H9 (cell line): ENCODE data around the gene KCNJ16. TPM values are rescaled to one million over a fixed set of nuclear protein-coding genes. Genes with fewer than 3 reads are reported as not detected.

Source experiments
- DNase-seq: peaks from one replicate; pipeline ENCODE4 v3.0.0-alpha.2; 2017
- H2AFZ ChIP-seq: one replicate; pipeline ENCODE4 v1.6.1; 2013; ENCODE audit warnings: mild to moderate bottlenecking, low read length, control low read depth, moderate library complexity
- H2AK5ac ChIP-seq: 2 replicates; pipeline ENCODE4 v1.6.1; 2013; ENCODE audit warnings: low read length, control low read depth, mixed read lengths; ENCODE audit not compliant: insufficient read length
- H2BK120ac ChIP-seq: one replicate; pipeline ENCODE4 v1.6.1; 2013; ENCODE audit warnings: low read depth, mild to moderate bottlenecking, low read length, control low read depth, inconsistent platforms; ENCODE audit not compliant: poor library complexity, severe bottlenecking
- H2BK12ac ChIP-seq: 2 replicates; pipeline ENCODE4 v1.6.1; 2013; ENCODE audit warnings: low read length, control low read depth, mixed read lengths, low read depth; ENCODE audit not compliant: insufficient read length
- H2BK15ac ChIP-seq: 2 replicates; pipeline ENCODE4 v1.6.1; 2013; ENCODE audit warnings: low read depth, low read length, control low read depth
- H2BK20ac ChIP-seq: one replicate; pipeline ENCODE4 v1.6.1; 2013; ENCODE audit warnings: low read depth, mild to moderate bottlenecking, low read length, control low read depth, inconsistent platforms; ENCODE audit not compliant: poor library complexity, severe bottlenecking
- H2BK5ac ChIP-seq: 2 replicates; pipeline ENCODE4 v1.6.1; 2013; ENCODE audit warnings: low read length, control low read depth, mixed read lengths; ENCODE audit not compliant: insufficient read length
- H3K14ac ChIP-seq: 2 replicates; pipeline ENCODE4 v1.6.1; 2013; ENCODE audit warnings: low read length, control low read depth; ENCODE audit not compliant: insufficient read depth
- H3K18ac ChIP-seq: 2 replicates; pipeline ENCODE4 v1.6.1; 2013; ENCODE audit warnings: low read depth, mild to moderate bottlenecking, mixed read lengths, low read length, control low read depth; ENCODE audit not compliant: insufficient read length
- H3K23ac ChIP-seq: 2 replicates; pipeline ENCODE4 v1.6.1; 2013; ENCODE audit warnings: low read length, control low read depth, mixed read lengths, low read depth; ENCODE audit not compliant: insufficient read length
- H3K23me2 ChIP-seq: 2 replicates; pipeline ENCODE4 v1.6.1; 2013; ENCODE audit warnings: low read depth, mild to moderate bottlenecking, mixed read lengths, low read length, control low read depth; ENCODE audit not compliant: insufficient read length, poor library complexity, severe bottlenecking
- H3K27ac ChIP-seq: 2 replicates; pipeline ENCODE4 v1.5.1; 2013; ENCODE audit warnings: low read length, control low read depth, mixed read lengths, low read depth; ENCODE audit not compliant: insufficient read length
- H3K27me3 ChIP-seq: 2 replicates; pipeline ENCODE4 v1.6.1; 2013; ENCODE audit warnings: low read length, control low read depth, inconsistent platforms; ENCODE audit not compliant: insufficient read depth
- H3K4ac ChIP-seq: 2 replicates; pipeline ENCODE4 v1.6.1; 2013; ENCODE audit warnings: low read depth, mild to moderate bottlenecking, control low read depth, inconsistent platforms, low read length, moderate library complexity
- H3K4me1 ChIP-seq: 2 replicates; pipeline ENCODE4 v1.6.1; 2013; ENCODE audit warnings: low read length, control low read depth, inconsistent platforms; ENCODE audit not compliant: insufficient read depth
- H3K4me2 ChIP-seq: 2 replicates; pipeline ENCODE4 v1.6.1; 2013; ENCODE audit warnings: low read length, control low read depth, mixed read lengths; ENCODE audit not compliant: insufficient read length, insufficient read depth
- H3K56ac ChIP-seq: 2 replicates; pipeline ENCODE4 v1.6.1; 2013; ENCODE audit warnings: low read depth, mild to moderate bottlenecking, mixed read lengths, low read length, control low read depth; ENCODE audit not compliant: insufficient read length
- H3K79me1 ChIP-seq: 2 replicates; pipeline ENCODE4 v1.6.1; 2013; ENCODE audit warnings: low read depth, mild to moderate bottlenecking, moderate library complexity, low read length, control low read depth, inconsistent platforms; ENCODE audit not compliant: insufficient read depth, poor library complexity, severe bottlenecking
- H3K79me2 ChIP-seq: 2 replicates; pipeline ENCODE4 v1.6.1; 2013; ENCODE audit warnings: low read length, control low read depth, inconsistent platforms; ENCODE audit not compliant: insufficient read depth
- H3K9ac ChIP-seq: 2 replicates; pipeline ENCODE4 v1.6.1; 2013; ENCODE audit warnings: low read length, control low read depth, mixed read lengths; ENCODE audit not compliant: insufficient read length; ENCODE audit errors: extremely low read depth
- H3K9me3 ChIP-seq: one replicate; pipeline ENCODE4 v1.6.1; 2013; ENCODE audit warnings: low read depth, low read length, inconsistent platforms; ENCODE audit not compliant: control insufficient read depth
- H3T11ph ChIP-seq: one replicate; pipeline ENCODE4 v1.6.1; 2013; ENCODE audit warnings: mild to moderate bottlenecking, low read length, control low read depth, inconsistent platforms
- H4K20me1 ChIP-seq: one replicate; pipeline ENCODE4 v1.6.1; 2013; ENCODE audit not compliant: control insufficient read depth, insufficient read length, insufficient read depth
- H4K5ac ChIP-seq: 2 replicates; pipeline ENCODE4 v1.6.1; 2013; ENCODE audit warnings: low read depth, mild to moderate bottlenecking, mixed read lengths, low read length, control low read depth; ENCODE audit not compliant: insufficient read length
- H4K8ac ChIP-seq: replicated peaks from 2 replicates; pipeline ENCODE4 v1.6.1; 2013; ENCODE audit warnings: low read length, control low read depth, mixed read lengths, low read depth; ENCODE audit not compliant: insufficient read length
- H4K91ac ChIP-seq: 2 replicates; pipeline ENCODE4 v1.6.1; 2013; ENCODE audit warnings: low read depth, mild to moderate bottlenecking, moderate library complexity, mixed read lengths, low read length, control low read depth; ENCODE audit not compliant: insufficient read length
- H3K27ac Mint-ChIP-seq, 3 experiments: 2 replicates in 2 of 3; 3 replicates in 1 of 3; pipeline ENCODE4 v1.8.0; 2020 to 2021; ENCODE audit warnings: mixed read lengths in 3 of 3, mild to moderate bottlenecking in 1 of 3, moderate library complexity in 1 of 3
- H3K27me3 Mint-ChIP-seq: 2 replicates; pipeline ENCODE4 v1.8.0; 2021; ENCODE audit warnings: low read depth, mild to moderate bottlenecking, moderate library complexity, mixed read lengths
- H3K36me3 Mint-ChIP-seq, 3 experiments: 2 replicates in 2 of 3; 3 replicates in 1 of 3; pipeline ENCODE4 v1.8.0; 2020 to 2021; ENCODE audit warnings: low read depth in 3 of 3, mixed read lengths in 3 of 3; ENCODE audit not compliant: insufficient read depth in 1 of 3
- H3K4me1 Mint-ChIP-seq, 2 experiments: 2 replicates each; pipeline ENCODE4 v1.8.0; 2020; ENCODE audit warnings: mixed read lengths in 2 of 2
- H3K4me3 Mint-ChIP-seq, 2 experiments: 2 replicates in 1 of 2; 3 replicates in 1 of 2; pipeline ENCODE4 v1.8.0; 2020 to 2021; ENCODE audit warnings: mild to moderate bottlenecking in 2 of 2, mixed read lengths in 2 of 2, moderate library complexity in 1 of 2
- H3K9me3 Mint-ChIP-seq, 2 experiments: 2 replicates in 1 of 2; 3 replicates in 1 of 2; pipeline ENCODE4 v1.8.0; 2020; ENCODE audit warnings: mild to moderate bottlenecking in 2 of 2, mixed read lengths in 2 of 2, moderate library complexity in 1 of 2
- CTCF ChIP-seq: fragments of 200-600 bp; sonication (generic); conservative IDR thresholded peaks from 3 replicates; pipeline ENCODE4 v1.8.0; 2021; ENCODE audit warnings: antibody characterized with exemption, mild to moderate bottlenecking
- WGBS: extraction: QIAGEN DNeasy Blood & Tissue Kit; methylation state at CpG from one replicate; pipeline ENCODE4 v1.1.7; 2013; ENCODE audit warnings: missing lambda C conversion rate, low lambda C conversion rate, mixed read lengths; ENCODE audit not compliant: insufficient read length; ENCODE audit errors: extremely low coverage; 5-methylcytosine and 5-hydroxymethylcytosine counted together
- total RNA-seq: library from RNA; stranded (reverse); gene quantifications from 2 replicates; pipeline ENCODE4 v1.2.1, GENCODE V29; 2021

Gene KCNJ16
- total RNA-seq, 1 experiment from 2014 or later = not detected

DNA sequence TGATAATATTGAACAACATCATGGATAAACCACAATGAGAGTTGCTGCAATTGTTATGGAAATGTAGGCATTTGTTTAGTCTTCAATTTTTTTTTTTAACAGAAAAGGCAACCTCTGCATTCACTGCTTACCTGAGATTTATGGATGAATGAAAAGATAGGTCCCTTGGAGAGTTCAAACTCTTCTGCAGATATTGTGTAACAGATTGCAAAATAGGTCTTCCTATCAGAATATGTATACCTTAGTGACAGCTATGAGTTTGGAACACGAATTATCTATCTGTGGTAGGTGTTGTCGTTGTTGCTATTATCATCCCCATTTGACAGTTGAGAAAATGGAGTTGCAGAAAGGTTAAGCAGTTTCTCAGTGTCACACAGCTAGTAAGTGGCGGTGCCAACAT, 1.2 kb upstream of the KCNJ16 start:
- Mint-ChIP-seq H3K27ac (no peak overlapping the region), H3K36me3 (no peaks in the 10 kb centered on the region), H3K4me1 (peaks cover 10 to 17% of the 10 kb centered on the region in 2 experiments), H3K27me3 (no peaks in the 10 kb centered on the region), H3K9me3 (no peaks in the 10 kb centered on the region), H3K4me3 (no peak overlapping the region)
- Histone ChIP-seq H3K23me2 (no peaks in the 10 kb centered on the region), H3K9me3 (no peaks in the 10 kb centered on the region), H3K79me2 (no peaks in the 10 kb centered on the region), H2AFZ (no peak overlapping the region), H3K4me1 (no peaks in the 10 kb centered on the region; the same call in 1 of the 2 replicates), H3K23ac (no peak overlapping the region), H2BK20ac (no peak overlapping the region), H2BK5ac (no peak overlapping the region), H4K5ac (no peak overlapping the region), H3K9ac (no peak overlapping the region), H3K79me1 (no peaks in the 10 kb centered on the region), H3T11ph (no peak overlapping the region), H3K56ac (no peak overlapping the region), H3K4me2 (no peak overlapping the region), H3K27ac (no peak overlapping the region), H2BK120ac (no peak overlapping the region), H3K4ac (no peak overlapping the region), H2BK12ac (no peak overlapping the region), H3K14ac (no peak overlapping the region), H2AK5ac (no peak overlapping the region), H4K8ac (no peak overlapping the region), H4K20me1 (no peaks in the 10 kb centered on the region), H2BK15ac (no peak overlapping the region), H4K91ac (no peak overlapping the region), H3K27me3 (no peaks in the 10 kb centered on the region), H3K18ac (no peak overlapping the region)
- no CpG with 5 or more reads among the region's 3 CpGs for WGBS
- DNase-seq = no peak
- TF ChIP-seq CTCF = no peak
